LNCaP clone FGC (cell line): ENCODE measurements around the gene PDGFB.
"Not testable (repeated sequence)": the region's sequence is repeated elsewhere in the genome, so short reads cannot be mapped to it uniquely, and the experiment has no call there.

Experiments used
- DNase-seq: peaks from one replicate; pipeline ENCODE4 v3.0.0-alpha.2; 2011; ENCODE audit warnings: low read depth
- H3K4me3 ChIP-seq: 2 replicates; pipeline ENCODE4 v1.5.1; 2011; ENCODE audit warnings: mild to moderate bottlenecking, low read depth, low read length, control low read depth
- TF ChIP-seq, protein P1 (sequence below): IDR thresholded peaks from 2 replicates; pipeline ENCODE4 v1.5.1; 2012; ENCODE audit warnings: mild to moderate bottlenecking; ENCODE audit not compliant: control insufficient read depth, insufficient read depth; ENCODE audit errors: extremely low read depth

Gene PDGFB

DNA sequence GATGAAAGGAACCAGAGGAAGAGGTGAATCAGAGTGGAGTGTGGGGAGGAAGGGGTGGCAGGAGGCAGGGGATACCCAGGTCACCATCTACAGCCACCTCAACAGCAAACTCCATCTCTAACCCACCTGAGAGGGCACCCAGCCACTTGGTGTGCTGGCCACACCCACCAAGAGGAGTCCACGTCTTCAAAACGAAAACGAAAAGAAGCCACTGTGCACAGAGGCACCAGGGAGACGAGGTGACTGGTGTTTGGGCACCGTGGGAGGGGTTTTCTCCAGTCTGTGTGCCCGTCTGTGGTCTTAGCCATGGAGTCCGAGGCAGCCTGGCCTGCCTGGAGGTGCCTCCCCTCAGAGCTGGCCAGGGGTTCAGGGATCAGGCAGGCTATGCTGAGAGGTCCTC, 20.2 kb downstream of the PDGFB start:
- no peak for DNase-seq
- TF ChIP-seq, protein P1, sequence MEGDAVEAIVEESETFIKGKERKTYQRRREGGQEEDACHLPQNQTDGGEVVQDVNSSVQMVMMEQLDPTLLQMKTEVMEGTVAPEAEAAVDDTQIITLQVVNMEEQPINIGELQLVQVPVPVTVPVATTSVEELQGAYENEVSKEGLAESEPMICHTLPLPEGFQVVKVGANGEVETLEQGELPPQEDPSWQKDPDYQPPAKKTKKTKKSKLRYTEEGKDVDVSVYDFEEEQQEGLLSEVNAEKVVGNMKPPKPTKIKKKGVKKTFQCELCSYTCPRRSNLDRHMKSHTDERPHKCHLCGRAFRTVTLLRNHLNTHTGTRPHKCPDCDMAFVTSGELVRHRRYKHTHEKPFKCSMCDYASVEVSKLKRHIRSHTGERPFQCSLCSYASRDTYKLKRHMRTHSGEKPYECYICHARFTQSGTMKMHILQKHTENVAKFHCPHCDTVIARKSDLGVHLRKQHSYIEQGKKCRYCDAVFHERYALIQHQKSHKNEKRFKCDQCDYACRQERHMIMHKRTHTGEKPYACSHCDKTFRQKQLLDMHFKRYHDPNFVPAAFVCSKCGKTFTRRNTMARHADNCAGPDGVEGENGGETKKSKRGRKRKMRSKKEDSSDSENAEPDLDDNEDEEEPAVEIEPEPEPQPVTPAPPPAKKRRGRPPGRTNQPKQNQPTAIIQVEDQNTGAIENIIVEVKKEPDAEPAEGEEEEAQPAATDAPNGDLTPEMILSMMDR = no peak
- H3K4me3 ChIP-seq = no peak overlapping the region

DNA sequence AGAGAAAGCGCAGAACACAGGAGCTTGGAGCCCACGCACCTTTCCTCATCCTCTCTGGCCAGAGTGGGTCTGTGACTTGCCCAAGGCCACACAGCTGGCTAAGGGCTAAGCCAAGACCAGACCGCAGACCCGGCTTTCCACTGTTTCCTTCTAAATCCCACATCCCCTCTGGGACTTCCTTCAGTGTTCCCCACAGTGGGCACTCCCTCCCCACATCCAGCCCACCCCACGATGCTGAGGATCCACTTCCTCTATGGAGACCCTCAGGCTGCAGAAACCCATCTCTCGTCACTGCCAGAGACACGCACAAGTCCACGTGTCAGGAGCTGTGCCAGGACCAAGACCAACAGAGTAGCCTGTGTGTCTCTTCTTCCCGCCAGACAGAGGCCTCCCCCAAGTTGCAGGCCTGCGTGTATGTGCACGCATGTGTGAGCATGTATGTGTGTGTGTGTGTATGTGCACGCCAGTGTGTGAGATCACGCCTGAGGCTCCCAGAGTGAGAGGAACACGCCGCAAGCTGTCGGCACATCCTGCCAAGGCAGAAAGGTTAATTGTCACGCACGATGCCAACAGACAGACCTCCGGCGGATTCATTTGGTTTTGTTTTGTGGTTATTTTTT, 21.6 kb downstream of the PDGFB start:
- TF ChIP-seq, protein P1 = no peak
- DNase-seq = no peak
- H3K4me3 ChIP-seq = no peak overlapping the region

DNA sequence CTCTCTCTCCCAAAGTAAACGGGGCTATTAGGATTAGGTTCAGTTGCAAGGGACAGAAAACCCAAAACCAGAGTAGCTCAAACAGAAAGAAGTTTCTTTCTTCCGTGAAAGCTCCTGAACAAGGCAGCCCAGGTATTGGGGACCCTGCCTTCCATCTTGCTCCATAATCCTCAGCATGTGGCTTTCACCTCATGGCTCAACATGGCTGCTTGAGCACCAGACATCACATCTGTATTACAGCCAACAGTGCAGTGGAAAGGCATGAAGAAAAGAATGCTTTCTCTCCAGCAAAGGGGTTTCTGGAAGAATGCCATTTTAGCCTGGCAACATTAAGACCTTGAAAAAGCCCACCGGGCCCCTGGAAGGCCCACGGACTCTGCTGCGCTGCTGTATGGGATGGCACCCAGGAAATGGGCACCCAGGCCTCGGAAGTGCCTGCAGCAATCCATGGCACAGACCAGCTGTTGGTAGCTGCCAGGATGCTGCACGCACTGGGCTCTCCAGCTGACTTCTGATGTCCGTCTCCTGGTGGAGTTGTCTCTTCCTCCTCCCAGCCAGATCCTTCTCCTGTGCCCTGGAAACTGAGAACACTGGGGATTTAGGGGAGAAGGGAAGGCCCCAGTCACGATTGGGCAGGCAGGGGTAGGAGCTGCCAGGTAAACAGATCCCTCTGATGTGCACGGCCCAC, 22.6 kb downstream of the PDGFB start:
- TF ChIP-seq, protein P1 = no peak

DNA sequence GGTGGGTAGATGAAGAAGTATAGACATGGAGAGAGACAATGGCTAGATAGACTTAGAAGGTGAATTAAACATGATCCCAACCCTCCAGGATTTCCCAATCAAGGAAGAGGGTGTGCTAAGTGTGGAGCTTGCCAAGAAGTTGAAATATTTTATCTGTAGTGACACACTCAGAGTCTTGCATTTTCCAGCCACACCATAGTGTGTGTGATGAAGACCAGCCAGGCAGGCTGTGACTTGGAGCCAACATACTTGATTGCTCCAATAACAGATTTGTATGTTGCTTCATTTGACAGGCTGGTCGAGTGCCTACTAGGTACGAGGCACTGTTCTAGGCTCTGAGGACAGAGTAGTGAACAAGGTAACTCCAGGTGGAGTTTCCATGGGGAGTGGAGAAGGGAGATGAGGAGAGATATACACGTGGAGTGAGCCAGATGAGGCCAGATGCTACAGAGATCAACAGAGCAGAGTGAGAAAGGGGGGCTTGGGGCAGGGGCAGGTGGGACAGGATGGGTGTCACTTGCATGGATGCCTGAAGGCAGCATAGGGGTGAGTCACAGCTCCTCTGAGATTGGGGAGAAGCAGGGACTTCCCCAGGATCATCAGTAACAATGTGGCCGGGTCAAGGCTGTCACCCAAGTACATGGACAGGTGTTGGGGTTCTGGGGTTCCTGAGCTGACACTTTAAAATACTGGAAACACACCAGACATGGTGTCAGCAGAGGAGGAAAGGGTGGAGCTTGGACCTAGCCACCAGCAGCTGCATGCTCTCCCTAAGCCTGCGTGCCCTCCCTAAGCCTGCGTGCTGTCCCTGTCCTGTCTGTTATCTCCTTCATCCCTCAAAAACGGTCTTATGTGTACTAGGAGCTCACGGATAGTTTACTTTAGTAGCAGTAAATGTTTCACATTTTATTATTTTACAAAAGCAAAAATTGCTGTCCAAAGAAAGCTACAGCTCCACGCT, 23.6 kb downstream of the PDGFB start:
- no peak overlapping the region for H3K4me3 ChIP-seq
- no peak for DNase-seq
- TF ChIP-seq, protein P1 = no peak

More for the DNA sequence above, 22.6 kb downstream of the PDGFB start:
- H3K4me3 ChIP-seq = no peak overlapping the region
- no peak for DNase-seq

DNA sequence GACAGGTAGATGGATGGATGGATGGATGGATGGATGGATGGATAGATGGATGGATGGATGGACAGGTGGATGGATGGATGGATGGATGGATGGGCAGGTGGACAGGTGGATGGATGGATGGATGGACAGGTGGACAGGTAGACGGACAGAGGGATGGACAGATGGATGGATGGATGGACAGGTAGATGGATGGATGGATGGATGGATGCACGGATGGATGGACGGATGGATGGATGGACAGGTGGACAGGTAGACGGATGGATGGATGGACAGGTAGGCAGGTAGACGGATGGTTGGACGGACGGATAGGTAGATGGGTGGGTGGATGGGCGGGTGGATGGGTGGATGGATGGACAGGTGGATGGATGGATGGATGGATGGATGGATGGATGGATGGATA, 24.3 kb downstream of the PDGFB start:
- no peak overlapping the region for H3K4me3 ChIP-seq
- DNase-seq = no peak
- TF ChIP-seq, protein P1 = no peak

DNA sequence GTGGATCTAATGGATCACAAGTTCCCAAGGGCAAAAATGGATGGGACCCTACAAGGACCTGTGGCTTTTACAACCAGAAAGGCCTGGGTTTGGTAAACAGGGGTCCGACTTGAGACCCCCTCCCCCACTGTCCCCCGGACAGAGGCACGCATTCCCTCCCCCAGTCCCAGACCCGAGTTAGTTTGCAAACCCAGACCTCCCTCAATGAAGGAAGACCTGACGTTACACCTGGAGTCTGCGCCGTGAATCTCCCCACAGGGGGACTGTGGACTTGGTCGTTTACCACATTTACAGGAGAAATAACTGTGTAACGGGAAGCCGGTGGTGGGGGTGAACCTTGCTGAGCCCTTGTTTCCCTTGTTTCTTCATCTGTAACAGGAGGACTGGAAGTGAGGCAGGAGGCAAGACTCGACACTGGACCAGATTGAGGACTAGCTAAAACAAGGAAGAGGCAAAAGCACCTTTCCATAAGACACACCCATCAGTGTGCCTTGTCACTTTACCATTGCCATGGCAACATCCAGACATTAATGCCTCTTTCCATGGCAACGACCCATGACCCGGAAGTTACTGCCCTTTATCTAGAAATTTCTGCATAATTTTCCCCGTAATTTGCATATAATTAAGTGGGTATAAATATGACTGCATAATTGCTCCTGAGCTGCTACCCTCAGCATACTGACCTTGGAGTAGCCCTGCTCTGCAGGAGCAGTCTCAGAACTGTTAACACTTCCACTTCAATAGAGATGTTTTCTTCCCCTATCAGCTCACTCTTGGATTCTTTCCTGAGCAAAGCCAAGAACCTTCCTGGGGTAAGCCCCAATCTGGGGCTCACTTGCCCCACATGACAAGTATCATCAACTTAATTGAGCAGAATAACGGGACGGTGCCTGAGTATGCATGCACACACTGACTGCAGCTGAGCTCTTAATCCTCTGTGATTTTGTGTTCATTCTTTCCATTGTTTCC, 25.4 kb downstream of the PDGFB start:
- DNase-seq = no peak
- TF ChIP-seq, protein P1 = no peak
- no peak overlapping the region for H3K4me3 ChIP-seq

DNA sequence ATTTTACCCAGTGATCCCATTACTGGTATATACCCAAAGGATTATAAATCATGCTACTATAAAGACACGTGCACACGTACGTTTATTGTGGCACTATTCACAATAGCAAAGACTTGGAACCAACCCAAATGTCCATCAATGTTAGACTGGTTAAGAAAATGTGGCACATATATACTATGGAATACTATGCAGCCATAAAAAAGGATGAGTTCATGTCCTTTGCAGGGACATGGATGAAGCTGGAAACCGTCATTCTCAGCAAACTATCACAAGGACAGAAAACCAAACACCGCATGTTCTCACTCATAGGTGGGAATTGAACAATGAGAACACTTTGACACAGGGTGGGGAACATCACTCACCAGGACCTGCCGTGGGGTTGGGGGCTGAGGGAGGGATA, 26.4 kb downstream of the PDGFB start:
- not testable (repeated sequence) for DNase-seq

More for the DNA sequence above, 26.4 kb downstream of the PDGFB start:
- not testable (repeated sequence) for H3K4me3 ChIP-seq
